COLO668 (cell line): ENCODE results near the gene TAF11L13.
"Not testable (repeated sequence)": the region's sequence is repeated elsewhere in the genome, so short reads cannot be mapped to it uniquely, and the experiment has no call there.

Experiments
- DNase-seq: peaks from one replicate; lab custom pipeline; 2025; ENCODE audit not compliant: unreplicated experiment; lab: John Stamatoyannopoulos, UW

TAF11L13 gene

DNA sequence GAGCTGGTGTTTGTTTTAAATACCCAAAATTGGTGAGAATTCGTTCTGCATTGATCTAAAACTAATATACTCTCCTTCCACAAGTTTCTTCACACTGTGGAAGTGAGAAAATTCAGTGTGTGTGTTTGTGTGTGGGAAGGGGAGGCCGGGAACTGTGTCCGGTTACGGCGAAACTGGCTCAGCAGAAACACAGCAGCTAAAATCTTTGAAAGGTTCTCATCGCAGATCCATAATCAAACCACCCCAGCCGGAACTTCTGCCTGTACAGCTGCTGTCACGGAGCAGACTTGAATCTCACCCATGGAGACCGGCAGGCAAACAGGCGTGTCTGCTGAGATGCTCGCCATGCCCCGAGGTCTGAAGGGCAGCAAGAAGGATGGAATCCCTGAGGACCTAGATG lies at the start of gene TAF11L13:
Gene TAF11L13, plus strand, starts transcription at position 301 of the 400 bp plus-strand sequence.
- not testable (repeated sequence) for DNase-seq

DNA sequence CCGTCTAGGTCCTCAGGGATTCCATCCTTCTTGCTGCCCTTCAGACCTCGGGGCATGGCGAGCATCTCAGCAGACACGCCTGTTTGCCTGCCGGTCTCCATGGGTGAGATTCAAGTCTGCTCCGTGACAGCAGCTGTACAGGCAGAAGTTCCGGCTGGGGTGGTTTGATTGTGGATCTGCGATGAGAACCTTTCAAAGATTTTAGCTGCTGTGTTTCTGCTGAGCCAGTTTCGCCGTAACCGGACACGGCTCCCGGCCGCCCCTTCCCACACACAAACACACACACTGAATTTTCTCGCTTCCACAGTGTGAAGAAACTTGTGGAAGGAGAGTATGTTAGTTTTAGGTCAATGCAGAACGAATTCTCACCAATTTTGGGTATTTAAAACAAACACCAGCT lies 46.2 kb upstream of the TAF11L13 start, which contains the start of gene TAF11L7:
Gene TAF11L7, minus strand, starts transcription at position 101 of the 400 bp plus-strand sequence.
- not testable (repeated sequence) for DNase-seq

DNA sequence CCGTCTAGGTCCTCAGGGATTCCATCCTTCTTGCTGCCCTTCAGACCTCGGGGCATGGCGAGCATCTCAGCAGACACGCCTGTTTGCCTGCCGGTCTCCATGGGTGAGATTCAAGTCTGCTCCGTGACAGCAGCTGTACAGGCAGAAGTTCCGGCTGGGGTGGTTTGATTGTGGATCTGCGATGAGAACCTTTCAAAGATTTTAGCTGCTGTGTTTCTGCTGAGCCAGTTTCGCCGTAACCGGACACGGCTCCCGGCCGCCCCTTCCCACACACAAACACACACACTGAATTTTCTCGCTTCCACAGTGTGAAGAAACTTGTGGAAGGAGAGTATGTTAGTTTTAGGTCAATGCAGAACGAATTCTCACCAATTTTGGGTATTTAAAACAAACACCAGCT lies 41.0 kb upstream of the TAF11L13 start, which contains the start of gene TAF11L8:
Gene TAF11L8, minus strand, starts transcription at position 101 of the 400 bp plus-strand sequence.
- not testable (repeated sequence) for DNase-seq

DNA sequence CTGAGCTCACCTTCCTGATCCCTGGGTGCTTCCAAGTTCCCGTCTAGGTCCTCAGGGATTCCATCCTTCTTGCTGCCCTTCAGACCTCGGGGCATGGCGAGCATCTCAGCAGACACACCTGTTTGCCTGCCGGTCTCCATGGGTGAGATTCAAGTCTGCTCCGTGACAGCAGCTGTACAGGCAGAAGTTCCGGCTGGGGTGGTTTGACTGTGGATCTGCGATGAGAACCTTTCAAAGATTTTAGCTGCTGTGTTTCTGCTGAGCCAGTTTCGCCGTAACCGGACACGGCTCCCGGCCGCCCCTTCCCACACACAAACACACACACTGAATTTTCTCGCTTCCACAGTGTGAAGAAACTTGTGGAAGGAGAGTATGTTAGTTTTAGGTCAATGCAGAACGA lies 37.6 kb upstream of the TAF11L13 start, which contains the start of gene TAF11L9:
Gene TAF11L9, minus strand, starts transcription at position 140 of the 400 bp plus-strand sequence.
- not testable (repeated sequence) for DNase-seq

DNA sequence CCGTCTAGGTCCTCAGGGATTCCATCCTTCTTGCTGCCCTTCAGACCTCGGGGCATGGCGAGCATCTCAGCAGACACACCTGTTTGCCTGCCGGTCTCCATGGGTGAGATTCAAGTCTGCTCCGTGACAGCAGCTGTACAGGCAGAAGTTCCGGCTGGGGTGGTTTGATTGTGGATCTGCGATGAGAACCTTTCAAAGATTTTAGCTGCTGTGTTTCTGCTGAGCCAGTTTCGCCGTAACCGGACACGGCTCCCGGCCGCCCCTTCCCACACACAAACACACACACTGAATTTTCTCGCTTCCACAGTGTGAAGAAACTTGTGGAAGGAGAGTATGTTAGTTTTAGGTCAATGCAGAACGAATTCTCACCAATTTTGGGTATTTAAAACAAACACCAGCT lies 34.2 kb upstream of the TAF11L13 start, which contains the start of gene TAF11L10:
Gene TAF11L10, minus strand, starts transcription at position 101 of the 400 bp plus-strand sequence.
- not testable (repeated sequence) for DNase-seq

DNA sequence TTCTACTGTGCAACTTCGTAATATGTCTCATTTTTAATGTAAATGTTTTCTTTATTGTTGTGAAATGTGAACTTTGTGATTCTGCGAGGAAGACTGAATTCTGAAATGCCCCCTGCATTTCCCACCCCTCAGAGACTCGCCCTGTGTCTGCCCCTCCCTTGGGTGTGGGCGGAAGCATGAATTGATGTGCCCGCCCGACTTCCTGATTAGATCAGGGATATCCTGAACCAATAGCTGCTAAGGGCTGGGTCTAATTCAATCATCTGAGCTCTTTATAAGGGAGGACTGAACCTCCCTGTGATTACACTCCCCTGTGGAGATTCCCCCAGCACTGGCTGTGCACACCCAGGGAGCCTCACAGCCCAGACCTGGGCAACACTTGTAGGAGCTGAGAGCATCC lies 28.0 kb upstream of the TAF11L13 start, which contains the start of gene TAF11L11:
Gene TAF11L11, plus strand, starts transcription at position 304 of the 400 bp plus-strand sequence.
- DNase-seq: not testable (repeated sequence)

DNA sequence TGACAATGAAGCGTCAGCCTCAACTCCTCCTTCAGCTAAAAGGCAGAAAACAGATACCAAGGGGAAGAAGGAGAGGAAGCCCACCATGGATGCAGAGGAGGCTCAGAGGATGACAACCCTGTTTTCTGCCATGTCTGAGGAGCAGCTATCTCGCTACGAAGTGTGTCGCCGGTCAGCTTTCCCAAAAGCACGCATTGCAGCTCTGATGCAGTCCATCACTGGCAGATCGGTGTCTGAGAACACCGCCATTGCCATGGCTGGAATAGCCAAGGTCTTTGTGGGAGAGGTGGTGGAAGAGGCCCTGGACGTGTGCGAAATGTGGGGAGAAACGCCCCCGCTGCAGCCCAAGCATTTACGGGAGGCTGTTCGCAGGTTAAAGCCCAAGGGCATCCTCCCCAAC lies 26.9 kb upstream of the TAF11L13 start:
- DNase-seq: no peak

DNA sequence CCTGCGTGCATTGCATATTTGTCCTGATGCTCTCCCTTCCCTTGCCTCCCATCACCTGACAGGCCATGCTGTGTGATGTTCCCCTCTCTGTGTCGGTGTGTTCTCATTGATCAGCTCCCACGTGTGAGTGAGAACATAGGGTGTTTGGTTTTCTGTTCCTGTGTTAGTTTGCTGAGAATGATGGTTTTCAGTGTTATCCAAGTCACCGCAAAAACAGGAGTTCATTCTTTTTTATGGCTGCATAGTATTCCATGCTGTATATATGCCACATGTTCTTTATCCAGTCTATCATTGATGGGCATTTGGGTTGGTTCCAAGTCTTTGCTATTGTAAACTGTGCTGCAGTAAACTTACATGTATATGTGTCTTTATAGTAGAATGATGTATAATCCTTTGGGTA lies 24.4 kb upstream of the TAF11L13 start:
- not testable (repeated sequence) for DNase-seq

DNA sequence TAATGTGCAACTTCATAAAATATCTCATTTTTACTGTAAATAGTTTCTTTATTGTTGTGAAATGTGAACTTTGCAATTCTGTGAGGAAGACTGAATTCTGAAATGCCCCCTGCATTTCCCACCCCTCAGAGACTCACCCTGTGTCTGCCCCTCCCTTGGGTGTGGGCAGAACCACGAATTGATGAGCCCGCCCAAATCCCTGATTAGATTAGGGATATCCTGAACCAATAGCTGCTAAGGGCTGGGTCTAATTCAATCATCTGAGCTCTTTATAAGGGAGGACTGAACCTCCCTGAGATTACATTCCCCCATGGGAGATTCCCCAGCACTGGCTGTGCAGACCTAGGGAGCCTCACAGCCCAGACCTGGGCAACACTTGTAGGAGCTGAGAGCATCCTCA lies 21.8 kb upstream of the TAF11L13 start, which contains the start of gene TAF11L12:
Gene TAF11L12, plus strand, starts transcription at position 301 of the 400 bp plus-strand sequence.
- not testable (repeated sequence) for DNase-seq

DNA sequence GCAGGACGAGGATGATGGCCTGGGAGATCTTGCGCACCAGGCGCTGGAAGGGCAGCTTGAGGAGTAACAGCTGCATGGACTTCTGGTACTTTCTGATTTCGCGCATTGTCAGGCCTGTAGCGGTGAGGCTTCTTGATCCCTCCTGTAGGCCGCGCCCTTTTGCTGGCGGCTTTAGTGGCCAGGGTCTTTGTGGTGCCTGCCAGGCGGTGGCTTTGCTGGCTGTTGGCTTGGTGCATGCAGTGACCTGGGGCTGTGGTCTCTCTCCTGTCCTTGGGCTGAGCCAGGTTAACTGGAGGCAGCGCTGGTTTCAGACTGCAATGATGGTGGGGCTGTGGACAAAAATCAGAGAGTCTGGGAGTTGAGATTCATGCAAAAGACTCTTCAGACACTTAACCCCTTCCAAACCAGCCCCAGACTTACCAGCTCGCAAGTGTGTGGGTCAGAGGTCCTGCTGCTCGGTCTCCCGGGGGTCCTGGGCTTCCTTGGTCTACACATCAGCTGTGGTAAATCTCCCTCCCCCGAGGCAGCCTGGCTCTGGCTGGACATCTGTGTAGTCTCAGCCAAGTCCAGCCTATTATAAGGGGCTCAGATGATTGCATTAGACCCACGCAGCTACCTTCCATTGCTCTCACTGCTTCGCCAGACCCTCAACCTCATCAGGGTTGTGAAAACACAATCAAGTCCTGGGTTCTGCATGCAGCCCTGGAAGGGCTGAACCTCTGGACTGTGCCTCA lies 16.8 kb upstream of the TAF11L13 start:
- DNase-seq: no peak

DNA sequence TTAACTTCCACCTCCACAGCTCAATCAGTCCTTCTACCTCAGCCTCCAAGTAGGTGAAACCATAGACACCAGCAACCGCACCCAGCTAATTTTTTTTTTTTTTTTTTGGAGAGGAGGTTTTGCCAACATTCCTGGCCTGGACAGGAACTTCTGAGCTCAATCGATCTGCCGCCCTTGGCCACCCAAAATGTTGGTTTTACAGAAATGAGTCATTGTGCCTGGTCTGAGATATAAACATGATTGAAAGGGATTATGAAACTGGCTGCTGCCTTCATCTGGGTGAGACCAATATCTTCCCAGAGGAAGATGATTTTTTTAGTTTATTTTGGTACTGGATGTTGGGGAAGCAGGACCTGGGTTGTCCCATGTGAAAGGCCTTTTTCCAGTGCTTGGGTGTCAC lies 12.5 kb upstream of the TAF11L13 start:
- no peak for DNase-seq

DNA sequence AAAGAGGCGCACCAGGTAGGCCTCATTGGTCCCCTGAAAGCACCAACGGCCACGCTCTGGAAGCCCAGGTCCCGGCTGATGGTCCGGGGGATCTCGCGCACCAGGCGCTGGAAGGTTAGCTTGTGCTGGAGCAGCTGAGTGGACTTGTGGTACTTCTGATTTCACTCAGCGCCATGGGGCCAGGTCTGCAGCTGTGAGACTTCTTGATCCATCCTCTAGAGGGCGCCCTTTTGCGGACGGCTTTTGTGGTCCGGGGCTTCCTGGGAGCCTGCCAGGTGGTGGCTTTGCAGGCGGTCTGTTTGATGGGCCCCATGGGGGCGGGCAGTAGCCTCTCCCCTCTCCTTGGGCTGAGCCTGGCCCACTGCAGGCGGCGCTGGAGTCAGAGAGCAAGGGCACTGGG lies 11.3 kb upstream of the TAF11L13 start:
- no peak for DNase-seq

DNA sequence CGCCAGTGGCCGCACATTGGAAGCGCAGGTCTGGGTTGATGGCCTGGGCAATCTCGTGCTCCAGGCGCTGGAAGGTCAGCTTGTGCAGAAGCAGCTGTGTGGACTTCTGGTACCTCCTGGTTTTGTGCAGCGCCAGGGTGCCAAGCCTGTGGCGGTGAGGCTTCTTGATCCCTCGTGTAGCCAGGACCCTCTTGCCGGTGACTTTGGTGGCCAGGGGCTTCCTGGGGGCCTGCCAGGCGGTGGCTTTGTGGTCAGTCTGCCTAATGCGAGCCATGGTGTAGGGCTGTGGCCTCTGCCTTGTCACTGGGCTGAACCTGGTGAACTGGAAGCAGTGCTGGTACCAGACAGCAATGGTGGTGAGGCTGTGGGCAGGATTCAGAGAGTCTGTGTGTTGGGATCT lies 6.2 kb upstream of the TAF11L13 start:
- no peak for DNase-seq

DNA sequence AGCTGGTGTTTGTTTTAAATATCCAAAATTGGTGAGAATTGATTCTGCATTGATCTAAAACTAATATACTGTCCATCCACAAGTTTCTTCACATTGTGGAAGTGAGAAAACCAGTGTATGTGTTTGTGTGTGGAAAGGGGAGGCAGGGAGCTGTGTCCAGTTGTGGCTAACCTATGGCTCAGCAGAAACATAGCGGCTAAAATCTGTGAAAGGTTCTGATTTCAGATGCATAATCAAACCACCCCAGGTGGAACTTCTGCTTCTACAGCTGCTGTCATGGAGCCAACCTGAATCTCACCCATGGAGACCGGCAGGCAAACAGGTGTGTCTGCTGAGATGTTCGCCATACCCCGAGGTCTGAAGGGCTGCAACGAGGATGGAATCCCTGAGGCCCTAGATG lies 2.3 kb downstream of the TAF11L13 start, which contains the start of gene TAF11L14:
Gene TAF11L14, plus strand, starts transcription at position 301 of the 400 bp plus-strand sequence.
- no peak for DNase-seq

DNA sequence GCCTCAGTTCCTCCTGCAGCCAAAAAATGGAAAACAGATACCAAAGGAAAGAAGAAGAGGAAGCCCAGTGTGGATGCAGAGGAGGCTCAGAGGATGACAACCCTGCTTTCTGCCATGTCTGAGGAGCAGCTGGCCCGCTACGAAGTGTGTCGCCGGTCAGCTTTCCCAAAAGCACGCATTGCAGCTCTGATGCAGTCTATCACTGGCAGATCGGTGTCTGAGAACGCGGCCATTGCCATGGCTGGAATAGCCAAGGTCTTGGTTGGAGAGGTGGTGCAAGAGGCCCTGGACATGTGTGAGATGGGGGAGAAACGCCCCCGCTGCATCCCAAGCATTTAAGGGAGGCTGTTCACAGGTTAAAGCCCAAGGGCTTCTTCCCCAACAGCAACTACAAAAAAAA lies 17.3 kb downstream of the TAF11L13 start:
- not testable (repeated sequence) for DNase-seq

DNA sequence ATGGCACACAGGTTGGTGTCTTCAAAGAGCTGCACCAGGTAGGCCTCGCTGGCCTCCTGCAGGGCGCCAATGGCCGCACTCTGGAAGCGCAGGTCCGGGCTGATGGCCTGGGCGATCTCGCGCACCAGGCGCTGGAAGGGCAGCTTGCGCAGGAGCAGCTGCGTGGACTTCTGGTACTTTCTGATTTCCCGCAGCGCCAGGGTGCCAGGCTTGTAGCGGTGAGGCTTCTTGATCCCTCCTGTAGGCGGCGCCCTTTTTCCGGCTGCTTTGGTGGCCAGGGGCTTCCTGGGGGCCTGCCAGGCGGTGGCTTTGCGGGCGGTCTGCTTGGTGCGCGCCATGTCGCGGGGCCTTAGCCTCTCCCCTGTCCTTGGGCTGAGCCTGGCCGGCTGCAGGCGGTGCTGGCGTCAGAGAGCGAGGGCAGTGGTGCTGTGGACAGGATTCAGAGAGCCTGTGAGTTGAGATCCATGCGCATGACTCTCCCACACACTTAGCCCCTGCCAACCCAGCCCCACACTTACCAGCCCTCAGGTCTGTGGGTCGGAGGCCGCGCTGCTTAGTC lies 23.4 kb downstream of the TAF11L13 start:
- not testable (repeated sequence) for DNase-seq

DNA sequence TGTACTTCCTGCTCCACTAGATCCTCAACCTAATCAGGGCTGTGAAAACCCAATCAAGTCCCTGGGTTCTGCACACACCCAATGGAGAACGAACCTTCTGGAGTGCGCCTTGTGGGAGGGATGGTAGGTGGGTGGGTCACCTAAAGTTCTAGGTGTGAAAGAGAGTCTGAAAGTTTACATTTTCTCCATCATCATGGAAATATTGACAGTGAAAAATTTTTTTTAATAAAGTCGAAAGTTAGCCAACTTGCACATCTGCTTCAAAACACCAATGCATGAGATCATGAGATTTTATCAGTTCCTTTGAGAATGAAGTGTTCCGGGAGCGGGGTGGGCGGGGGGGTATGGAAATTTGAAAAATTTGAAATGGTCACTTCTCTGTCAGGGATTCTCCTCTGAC lies 24.0 kb downstream of the TAF11L13 start:
- DNase-seq: no peak

DNA sequence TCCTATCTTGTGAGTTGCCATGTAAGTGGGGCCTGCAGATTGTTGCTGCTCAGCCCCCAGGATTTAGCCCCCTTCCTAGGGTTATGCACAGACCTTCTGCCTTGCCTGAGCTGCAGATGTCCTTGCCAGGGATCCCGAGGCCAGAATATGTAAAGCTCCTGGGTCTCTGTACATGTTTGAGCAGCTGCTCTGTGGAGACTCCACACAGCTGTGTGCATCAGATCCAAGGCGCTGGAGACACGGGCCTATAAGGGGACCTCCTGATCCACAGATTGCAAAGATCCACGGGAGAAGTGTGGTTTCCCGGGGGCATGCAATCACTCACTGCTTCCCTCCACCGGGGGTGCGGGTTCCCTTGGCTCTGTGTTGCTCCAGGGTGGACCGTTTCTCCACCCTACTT lies 31.3 kb downstream of the TAF11L13 start:
- no peak for DNase-seq

DNA sequence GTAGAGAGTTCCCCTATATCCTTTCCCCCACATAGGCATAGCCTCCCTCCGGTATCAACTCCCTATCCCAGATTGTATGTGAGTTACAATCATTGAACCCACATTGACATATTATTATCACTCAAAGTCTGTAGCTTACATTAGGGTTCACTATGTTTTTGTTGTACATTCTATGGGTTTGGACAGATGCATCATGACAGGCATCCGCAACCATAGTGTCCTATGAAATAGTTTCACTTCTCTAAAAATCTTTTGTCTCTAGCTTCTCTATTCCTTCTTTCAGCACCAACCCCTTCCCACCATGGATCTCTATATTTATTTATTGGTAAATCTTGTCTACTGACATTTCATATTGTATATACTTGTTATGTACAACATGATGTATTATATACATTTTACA lies 33.9 kb downstream of the TAF11L13 start:
- no peak for DNase-seq

DNA sequence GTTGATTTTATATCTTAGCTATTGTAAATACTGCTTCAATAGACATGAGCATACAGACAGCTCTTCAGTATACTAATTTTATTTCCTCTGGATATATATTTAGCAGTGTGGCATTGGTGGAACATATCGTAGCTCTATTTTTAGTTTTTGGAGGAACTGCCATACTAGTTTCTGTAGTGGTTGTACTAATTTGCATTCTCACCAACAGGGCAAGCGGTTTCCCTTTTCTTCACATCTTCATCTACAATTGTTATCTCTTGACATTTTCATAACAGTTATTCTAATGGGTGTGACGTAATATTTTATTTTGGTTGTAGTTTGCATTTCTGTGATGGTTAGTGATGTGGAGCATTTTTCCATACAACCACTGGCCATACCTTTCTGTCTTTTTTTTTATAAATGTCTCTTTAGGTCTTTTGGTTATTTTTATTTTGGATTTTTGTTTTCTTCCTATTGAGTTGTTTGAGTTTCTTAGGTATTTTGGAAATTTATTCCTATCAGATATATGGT lies 34.9 kb downstream of the TAF11L13 start:
- DNase-seq: no peak

DNA sequence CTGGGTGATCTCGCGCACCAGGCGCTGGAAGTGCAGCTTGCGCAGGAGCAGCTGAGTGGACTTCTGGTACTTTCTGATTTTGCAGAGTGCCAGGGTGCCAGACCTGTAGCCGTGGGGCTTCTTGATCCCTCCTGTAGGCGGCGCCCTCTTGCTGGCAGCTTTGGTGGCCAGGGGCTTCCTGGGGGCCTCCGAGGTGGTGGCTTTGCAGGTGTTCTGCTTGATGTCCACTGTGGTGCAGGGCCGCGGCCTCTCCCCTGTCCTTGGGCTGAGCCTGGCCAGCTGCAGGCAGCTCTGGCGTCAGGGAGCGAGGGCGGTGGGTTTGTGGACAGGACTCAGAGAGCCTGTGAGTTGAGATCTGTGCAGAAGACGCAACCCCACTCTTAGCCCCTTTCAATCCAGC lies 38.5 kb downstream of the TAF11L13 start:
- no peak for DNase-seq
